NCI-H2107 treated with DMSO at 0.1 percent for 48 hours (cell line): ENCODE data around the gene C8G.
A peak's percentile ranks its signal among the peaks of the same experiment; 100 is the strongest.

Experiments used
- DNase-seq: peaks from one replicate; lab custom pipeline; 2025; ENCODE audit not compliant: unreplicated experiment; lab: John Stamatoyannopoulos, UW

The C8G gene

DNA sequence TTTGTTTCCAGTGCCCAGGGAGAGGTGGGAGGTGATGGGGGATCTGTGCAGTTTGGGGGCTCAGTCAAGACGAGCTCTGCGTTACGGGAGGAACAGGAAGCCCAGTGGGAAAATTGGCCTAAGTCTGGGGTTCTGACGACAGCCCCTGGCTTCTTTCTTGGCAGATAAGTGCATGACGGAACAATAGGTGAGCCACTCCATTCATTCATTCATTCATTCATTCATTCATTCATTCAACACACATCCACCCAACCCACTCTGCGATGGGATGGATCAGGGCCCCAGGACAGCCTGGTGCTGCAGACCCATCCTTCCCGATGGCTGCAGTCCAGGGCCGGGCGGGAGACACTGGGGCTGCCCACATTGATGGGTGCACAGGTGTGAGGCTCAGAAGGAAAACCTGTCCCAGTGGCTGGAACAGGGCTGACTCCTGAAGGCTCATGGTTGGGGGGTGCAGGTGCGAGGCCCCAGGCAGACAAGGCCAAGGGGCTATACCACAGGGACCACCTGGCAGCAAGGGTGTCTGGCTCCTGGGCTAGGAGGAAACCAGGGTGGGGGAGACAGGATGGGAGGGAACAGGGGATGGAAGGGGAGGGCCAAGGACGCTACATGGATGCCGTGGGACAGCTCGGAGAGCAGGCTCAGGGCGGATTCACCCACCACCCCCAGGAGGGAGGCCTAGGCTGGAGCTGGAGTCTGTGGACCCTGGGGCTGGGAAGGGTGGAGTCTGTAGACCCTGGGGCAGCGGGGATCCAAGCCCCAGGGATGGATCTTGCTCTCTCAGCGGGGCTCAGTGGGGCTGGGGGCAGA lies 35.8 kb downstream of the C8G start:
- DNase-seq: no peak

DNA sequence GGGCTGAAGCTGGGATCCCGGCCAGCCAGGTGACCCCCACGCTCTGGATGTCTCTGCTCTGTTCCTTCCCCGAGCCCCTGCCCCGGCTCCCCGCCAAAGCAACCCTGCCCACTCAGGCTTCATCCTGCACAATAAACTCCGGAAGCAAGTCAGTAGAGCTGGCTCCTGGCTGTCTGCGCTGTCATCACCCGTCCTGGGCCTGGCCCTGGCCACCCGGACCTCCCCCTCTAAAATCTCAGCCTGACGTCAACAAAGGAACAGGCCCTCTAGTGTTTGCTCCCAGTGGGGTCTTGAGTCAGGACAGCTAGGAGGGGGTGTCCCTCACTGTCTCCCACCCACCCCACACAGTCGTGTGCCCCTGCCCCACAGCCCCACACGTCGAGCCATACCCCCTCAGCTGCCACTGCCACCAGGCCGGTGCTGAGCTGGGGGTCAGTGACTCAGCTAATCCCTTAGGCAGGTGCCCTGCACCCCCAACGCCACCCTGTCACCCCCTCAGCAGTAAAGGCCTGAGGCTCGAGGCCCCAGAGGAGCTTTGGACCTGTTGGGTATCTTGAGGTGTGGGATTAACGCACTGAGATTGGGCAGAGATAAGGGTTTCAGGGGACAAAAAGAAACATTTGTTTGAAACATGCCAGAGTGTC lies 36.7 kb downstream of the C8G start:
- no peak for DNase-seq

DNA sequence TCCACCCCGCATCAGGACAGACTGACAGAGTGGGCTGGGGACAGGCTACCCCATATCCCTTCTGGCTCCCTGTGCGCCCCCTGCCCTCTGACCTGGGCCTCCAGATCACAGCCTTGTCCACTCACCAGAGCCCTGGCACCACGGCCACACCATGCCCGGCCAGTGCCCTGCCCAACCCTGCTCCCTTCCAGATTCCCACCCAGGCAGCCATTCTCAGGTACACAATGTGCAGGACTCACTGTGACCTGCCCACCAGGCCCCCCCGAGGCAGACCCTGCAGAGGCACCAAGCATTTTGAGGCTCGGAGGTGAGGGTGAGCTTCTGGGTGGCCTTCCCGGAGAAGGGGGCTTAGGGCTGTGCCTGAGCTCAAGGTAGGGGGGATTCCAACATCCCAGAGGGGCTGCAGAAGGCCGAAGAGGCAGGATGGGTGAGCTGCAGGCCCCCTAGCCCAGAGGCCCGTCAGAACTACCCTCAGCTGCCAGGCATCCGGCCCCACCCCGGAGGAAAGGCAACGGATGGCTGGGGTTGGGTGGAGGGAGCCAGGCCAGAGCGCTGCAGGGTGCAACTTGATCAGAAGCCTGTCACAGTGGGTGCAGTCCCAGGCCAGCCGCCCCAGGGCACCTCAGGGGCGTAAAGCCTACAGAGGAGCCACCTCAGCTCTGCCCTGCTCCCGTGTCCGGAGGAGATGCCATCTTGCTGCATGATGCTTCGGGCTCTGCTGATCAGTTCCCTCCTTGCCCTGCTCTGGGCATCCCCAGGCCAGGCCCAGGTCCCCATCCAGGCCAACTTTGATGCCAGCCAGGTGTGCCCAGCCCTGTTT lies 37.4 kb downstream of the C8G start, which contains the start of gene LCNL1:
Gene LCNL1, plus strand, starts transcription at position 762 of the 820 bp plus-strand sequence. CDS start 594 bp downstream, outside the sequence.
- DNase-seq: no peak

DNA sequence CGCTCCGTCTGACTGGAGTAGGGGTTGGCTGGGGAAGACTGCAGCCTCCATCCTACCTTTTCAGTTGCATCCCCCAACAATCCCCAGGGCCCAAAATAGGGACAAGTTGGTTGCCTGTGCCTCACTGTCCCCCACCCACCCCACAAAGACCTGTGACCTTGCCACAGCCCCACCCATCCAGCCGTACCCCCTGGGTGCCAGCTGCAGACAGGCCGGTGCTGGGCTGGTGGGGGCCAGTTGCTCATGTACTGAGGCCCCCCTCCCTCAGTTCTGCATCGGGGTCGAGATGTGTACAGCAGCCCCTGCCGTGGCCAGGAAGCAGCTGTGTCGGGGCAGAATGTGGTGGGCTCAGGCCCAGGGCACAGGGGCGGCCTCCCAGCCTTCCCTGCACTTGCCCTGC lies 38.1 kb downstream of the C8G start:
- DNase-seq: no peak

DNA sequence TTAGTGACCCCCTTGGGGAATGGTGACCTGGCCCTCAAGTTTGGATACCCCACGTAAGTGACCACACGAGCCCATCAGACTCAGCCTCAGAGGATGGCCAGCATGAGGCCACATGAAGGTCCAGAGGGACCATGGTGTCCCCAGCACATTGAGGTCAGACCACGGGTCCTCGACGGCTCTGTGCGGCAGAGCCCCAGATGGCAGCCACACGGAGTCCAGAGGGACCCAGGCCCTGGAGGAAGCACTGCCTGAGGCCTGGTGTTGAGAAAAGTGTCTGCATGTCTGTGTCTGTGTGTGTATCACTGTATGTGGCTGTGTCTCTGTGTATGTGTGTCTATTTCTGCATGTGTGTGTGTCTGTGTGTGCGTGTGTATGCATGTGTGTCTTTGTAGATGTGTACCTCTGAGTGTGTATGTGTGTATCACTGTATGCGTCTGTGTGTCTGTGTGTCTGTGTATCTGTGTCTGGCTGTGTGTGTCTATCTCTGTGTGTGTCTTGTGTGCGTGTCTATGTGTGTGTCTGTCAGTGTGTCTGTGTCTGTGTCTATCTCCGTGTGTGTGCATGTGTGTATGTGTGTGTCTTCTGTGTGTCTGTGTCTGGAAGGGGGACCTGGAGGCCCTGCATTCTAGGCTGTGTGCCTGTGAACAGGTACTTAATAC lies 38.7 kb downstream of the C8G start:
- no peak for DNase-seq

- no peak for DNase-seq
Measured at GRCh38 chr9:136984464-136985026, 39.5 kb downstream of the C8G start.

- no peak for DNase-seq
Measured at GRCh38 chr9:136985027-136985602, 40.1 kb downstream of the C8G start.

GRCh38 chr9:136985853-136986252 lies 40.8 kb downstream of the C8G start:
- no peak for DNase-seq

- DNase-seq: no peak
Measured at GRCh38 chr9:136988872-136989271, 43.8 kb downstream of the C8G start.

DNA sequence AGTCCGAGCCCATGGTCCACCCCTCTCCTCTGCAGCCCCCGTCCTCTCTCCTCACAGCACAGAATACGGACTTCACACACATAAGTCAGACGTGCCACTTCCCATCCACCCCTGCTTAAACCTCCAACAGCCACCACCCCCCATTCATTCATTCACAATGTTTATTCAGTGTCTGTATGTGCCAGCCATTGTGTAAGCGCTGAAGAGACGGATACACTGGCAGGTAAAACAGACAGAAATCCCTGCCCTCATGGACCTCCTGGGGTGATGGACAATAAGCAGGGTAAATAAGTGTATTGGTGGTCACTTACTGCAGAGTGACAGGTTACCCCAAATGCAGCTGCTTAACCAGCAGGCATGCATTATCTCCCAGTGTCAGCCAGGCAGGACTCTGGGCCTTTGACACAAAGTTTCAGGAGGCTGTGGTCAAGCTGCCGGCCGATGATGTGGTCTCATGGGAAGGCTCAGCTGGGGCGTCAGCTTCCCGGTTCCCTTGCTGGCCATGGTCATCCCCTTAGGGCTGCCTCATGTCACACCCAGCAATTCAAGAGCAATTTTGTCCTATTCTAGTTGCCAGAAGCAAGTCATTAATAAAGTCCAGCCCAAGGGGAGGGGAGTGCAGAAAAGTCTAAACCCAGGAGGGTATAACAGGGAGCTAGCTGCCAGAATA lies 45.3 kb downstream of the C8G start:
- DNase-seq: no peak

GRCh38 chr9:136991993-136992818 lies 47.2 kb downstream of the C8G start, which contains the start of gene PAXX:
Gene PAXX, plus strand, starts transcription at chr9:136992422. Its CDS starts 22 bp downstream, at chr9:136992444.
- peak; percentile 59 for DNase-seq

- DNase-seq: no peak
Measured at GRCh38 chr9:136992819-136993369, 47.9 kb downstream of the C8G start.

- no peak for DNase-seq
Measured at GRCh38 chr9:136994180-136994887, 49.3 kb downstream of the C8G start.

DNA sequence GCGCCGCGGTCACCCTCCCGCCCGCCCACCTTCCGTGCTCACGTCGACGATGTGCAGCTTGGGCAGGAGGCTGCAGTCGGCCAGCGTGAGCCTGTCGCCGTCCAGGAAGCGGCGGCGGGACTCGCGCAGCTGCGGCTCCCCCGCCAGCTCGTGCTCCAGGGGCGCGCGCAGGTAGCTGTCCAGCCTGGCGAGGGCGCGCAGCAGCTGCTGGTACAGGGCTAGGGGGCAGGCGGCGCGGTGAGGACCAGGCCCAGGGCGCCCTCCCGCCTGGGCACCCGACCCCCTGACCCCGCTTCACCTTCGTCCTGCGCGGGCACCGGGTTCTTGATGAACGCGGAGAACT lies 49.8 kb downstream of the C8G start:
- DNase-seq: no peak

DNA sequence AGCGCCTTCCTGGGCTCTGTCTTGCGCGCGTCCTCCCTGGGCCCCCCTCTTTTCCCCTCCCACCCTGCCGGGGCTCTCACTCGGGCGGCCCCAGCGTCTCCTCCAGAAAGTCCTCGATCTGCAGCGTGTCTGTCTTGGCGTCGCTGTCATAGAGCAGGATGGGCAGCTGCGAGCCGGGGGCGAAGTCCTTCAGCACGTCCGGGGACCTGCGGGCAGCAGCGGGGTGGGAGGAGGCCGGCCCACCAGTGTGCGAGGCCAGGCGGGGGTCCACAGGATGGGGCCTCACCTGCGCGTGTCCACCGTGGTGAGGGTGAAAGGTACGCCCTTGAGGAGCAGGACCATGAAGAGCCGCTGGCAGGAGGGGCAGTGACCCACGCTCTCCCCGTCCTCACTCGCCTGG lies 50.3 kb downstream of the C8G start:
- DNase-seq: no peak

DNA sequence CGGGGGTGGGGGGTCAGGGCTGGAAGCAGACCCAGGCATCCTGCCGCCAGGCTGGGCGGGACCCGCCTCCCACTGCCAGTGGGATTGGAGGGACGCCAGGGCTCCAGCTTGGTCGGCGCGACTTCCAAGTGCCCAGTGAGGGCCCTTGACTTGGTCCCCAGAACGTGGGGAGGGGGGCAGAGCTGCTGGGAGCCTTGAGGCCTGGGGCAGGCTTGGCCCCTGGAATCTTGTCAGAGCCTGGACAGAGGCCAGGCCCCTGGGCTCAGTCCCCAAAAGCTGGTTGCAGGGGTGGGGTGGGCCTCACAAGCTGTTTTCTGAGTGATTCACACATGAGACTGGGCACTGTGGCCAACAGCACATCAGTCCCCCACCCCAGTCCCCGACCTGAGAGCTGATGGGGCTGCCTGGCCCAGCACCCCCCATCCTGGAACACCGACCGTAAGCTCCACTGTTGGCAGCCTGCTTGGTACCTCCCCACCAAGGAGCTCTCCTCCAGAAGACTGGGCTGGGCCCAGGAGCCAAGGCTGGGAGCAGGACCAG lies 50.8 kb downstream of the C8G start:
- DNase-seq: no peak
